Stomach (tissue), 4 donors: ENCODE results near the gene AKT1S1.

ENCODE experiments used
- CTCF ChIP-seq, 7 experiments: fragments of 450-650 bp in 4 of 7; fragments of 200-600 bp in 3 of 7; sonication (generic) in 3 of 7; IDR thresholded peaks; one replicate each; pipeline ENCODE4 v1.5.1; 2016 to 2019; ENCODE audit warnings: antibody characterized with exemption in 7 of 7, control low read depth in 2 of 7, mild to moderate bottlenecking in 1 of 7
- EP300 ChIP-seq: sonication (generic); formaldehyde crosslinking; IDR thresholded peaks from one replicate; pipeline ENCODE4 v1.6.1; 2017; ENCODE audit warnings: antibody characterized with exemption
- POLR2A ChIP-seq, 4 donors: fragments of 450-650 bp; IDR thresholded peaks; one replicate each; pipeline ENCODE4 v1.6.1; 2016; ENCODE audit warnings: antibody characterized with exemption in 4 of 4, control low read depth in 2 of 4, mild to moderate bottlenecking in 1 of 4, moderate library complexity in 1 of 4
- POLR2AphosphoS5 ChIP-seq, 3 donors: sonication (generic); formaldehyde crosslinking; IDR thresholded peaks; one replicate each; pipeline ENCODE4 v1.6.1; 2016; ENCODE audit warnings: antibody characterized with exemption in 3 of 3

GRCh38 chr19:49906879-49907564, 29.9 kb upstream of the AKT1S1 start:
- TF ChIP-seq POLR2A (IDR thresholded peaks at IDR 0.05) (no peak), CTCF (IDR thresholded peaks at IDR 0.05) (no peak), EP300 (no peak), POLR2AphosphoS5 (IDR thresholded peaks at IDR 0.05) (no peak)
